Left lung (tissue), 10 donors: ENCODE measurements around the gene ZBTB45. TPM values are rescaled to one million over a fixed set of nuclear protein-coding genes. Genes with fewer than 3 reads are reported as not detected.

Experiments
- ATAC-seq: fragments of 200-7000 bp; cut with Tn5 transposase; one replicate; pipeline ENCODE4 v1.9.1; 2020; ENCODE audit warnings: moderate library complexity
- DNase-seq, 4 donors: peaks; one replicate each; pipeline ENCODE4 v3.0.0-alpha.2; 2013 to 2020
- H3K27ac ChIP-seq, 2 donors: fragments of 200-600 bp; sonication (generic) in 1 of 2; one replicate each; pipeline versions ENCODE4 v1.5.0 to v1.8.0; 2020 to 2021
- H3K27me3 ChIP-seq, 2 donors: fragments of 200-600 bp; sonication (generic) in 1 of 2; one replicate each; pipeline versions ENCODE4 v1.5.0 to v1.8.0; 2020 to 2021
- H3K36me3 ChIP-seq, 2 donors: fragments of 200-600 bp; sonication (generic) in 1 of 2; one replicate each; pipeline versions ENCODE4 v1.5.0 to v1.8.0; 2020 to 2021
- H3K4me1 ChIP-seq, 2 donors: fragments of 200-600 bp; one replicate each; pipeline ENCODE4 v1.8.0; 2021
- H3K4me3 ChIP-seq, 2 donors: fragments of 200-600 bp; sonication (generic) in 1 of 2; one replicate each; pipeline versions ENCODE4 v1.5.0 to v1.8.0; 2020 to 2021; ENCODE audit warnings: mild to moderate bottlenecking in 1 of 2
- H3K9me3 ChIP-seq, 2 donors: fragments of 200-600 bp; sonication (generic) in 1 of 2; one replicate each; pipeline versions ENCODE4 v1.5.0 to v1.8.0; 2020 to 2021
- intact Hi-C, 2 donors: fragments of 100-400 bp; cut with DNase I; formaldehyde crosslinking; loops; one replicate each; pipeline versions ENCODE4 v1.11.2 to v1.14.2; 2022
- microRNA-seq, 2 donors: library from miRNA; unstranded; fragments of <30 nt; microRNA quantifications; one replicate each; pipeline ENCODE4, GENCODE V29; 2019
- polyA plus RNA-seq, 6 donors: library from polyadenylated mRNA; unstranded; fragments of 120-200 nt; gene quantifications; one replicate each; pipeline ENCODE4 v1.2.1, GENCODE V29; 2013; ENCODE audit not compliant: insufficient read length in 6 of 6
- total RNA-seq, 2 donors: library from RNA; stranded (reverse); fragmentation: NEBNext Ultra II Directional; extraction: Animal tissue kit (Norgen Biotek cat#: 25700); gene quantifications; one replicate each; pipeline ENCODE4 v1.2.1, GENCODE V29; 2021
- TF ChIP-seq, protein P1 (sequence below), 2 donors: fragments of 200-600 bp; sonication (generic) in 1 of 2; IDR thresholded peaks; one replicate each; pipeline versions ENCODE4 v1.5.0 to v1.8.0; 2021; ENCODE audit warnings: antibody characterized with exemption in 2 of 2
- donor health status: DM: no; HTN: yes; CAD: no.
- donor health status: DM: no; HTN: no; CAD: no.

Gene ZBTB45
- total and polyA plus RNA-seq, 8 donors: 7.8 to 17.7 (median 12.0) TPM

DNA sequence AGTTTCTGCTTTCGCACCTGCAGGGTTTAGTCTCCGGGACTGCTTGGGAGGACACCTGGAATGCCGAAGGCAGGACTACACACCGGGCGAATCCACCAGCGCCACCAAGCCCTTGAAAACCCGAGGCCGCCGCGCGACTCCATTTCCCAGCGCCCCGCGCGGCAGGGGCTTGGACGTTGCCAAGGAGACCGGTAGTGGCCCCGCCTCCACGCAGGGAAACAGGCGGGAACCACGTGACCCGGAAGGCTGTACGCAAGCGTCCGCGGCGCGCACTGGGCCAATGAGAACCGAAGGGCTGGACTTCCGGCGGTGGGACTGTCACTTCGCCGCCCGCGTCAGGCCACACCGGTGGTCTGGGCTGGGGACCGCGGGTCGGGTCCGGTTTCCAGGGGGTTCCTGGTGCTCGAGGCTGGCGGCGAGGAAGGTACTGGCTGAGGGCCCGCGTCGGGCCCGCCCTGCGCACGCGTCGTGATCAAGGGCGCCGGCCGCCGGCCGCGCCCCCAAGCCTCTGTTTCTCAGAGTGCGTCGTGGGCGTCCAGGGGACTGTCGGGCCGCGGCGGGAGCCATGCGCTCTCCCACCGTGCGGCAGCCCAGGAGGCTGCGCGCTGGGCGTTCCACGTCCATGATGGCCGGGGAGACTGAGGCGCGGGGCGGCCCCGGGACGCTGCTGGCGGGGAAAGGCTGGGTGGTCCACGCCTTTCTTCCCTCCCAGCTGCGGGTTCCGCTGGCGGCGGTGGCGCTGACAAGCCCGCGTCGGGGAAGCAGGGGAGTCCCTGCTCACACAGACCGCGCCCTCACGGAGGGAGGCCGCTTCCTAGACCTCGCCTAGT lies 52.6 kb downstream of the ZBTB45 start, which contains the start of gene ZNF324:
TSS of gene ZNF324 (plus strand) at position 321 of the 830 bp plus-strand sequence. CDS start 2,106 bp downstream, outside the sequence.
- Histone ChIP-seq H3K36me3 (peaks cover 0 to 28% of the 10 kb centered on the region in 2 donors), H3K9me3 (no peaks in the 10 kb centered on the region), H3K27ac (peak within 1 kb of the TSS; percentile 19 to 82), H3K4me3 (peak within 1 kb of the TSS; percentile 97 to 99), H3K27me3 (no peaks in the 10 kb centered on the region), H3K4me1 (peaks cover 6 to 16% of the 10 kb centered on the region in 2 donors)
- intact Hi-C loops: no loop called here
- ATAC-seq (peak; percentile 99), DNase-seq (peak; percentile 95 to 99 (median 98))
- TF ChIP-seq, protein P1, sequence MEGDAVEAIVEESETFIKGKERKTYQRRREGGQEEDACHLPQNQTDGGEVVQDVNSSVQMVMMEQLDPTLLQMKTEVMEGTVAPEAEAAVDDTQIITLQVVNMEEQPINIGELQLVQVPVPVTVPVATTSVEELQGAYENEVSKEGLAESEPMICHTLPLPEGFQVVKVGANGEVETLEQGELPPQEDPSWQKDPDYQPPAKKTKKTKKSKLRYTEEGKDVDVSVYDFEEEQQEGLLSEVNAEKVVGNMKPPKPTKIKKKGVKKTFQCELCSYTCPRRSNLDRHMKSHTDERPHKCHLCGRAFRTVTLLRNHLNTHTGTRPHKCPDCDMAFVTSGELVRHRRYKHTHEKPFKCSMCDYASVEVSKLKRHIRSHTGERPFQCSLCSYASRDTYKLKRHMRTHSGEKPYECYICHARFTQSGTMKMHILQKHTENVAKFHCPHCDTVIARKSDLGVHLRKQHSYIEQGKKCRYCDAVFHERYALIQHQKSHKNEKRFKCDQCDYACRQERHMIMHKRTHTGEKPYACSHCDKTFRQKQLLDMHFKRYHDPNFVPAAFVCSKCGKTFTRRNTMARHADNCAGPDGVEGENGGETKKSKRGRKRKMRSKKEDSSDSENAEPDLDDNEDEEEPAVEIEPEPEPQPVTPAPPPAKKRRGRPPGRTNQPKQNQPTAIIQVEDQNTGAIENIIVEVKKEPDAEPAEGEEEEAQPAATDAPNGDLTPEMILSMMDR (IDR thresholded peaks at IDR 0.05): no peak

DNA sequence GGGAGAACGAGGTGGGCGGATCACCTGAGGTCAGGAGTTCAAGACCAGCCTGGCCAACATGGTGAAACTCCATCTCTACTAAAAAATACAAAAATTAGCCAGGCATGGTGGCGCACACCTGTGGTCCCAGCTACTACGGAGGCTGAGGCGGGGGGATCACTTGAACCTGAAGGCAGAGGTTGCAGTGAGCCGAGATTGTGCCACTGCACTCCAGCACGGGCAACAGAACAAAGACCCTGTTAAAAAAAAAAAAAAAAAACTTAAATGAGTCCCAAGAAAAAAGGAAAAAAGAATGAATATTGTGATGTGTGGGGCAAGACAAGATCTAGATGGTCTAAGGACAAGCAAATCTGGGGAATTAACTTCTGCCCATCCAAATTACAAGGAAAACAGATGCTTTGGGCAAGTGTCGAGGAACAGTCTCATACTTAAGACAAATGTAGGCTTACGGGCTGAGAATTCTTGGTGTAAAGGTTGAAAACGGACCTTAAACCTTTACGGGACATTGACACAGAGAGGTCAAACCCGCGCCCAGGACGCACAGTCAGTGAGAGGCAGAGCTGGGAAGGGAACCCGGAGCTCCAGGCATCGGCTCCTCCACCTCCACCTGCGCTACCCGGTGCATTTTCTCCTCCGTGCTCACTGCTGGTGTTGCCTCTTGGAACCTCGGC lies 53.4 kb downstream of the ZBTB45 start:
- Histone ChIP-seq H3K27me3 (no peaks in the 10 kb centered on the region), H3K4me3 (peak overlapping the region; percentile 97 to 99), H3K4me1 (peaks cover 6 to 16% of the 10 kb centered on the region in 2 donors), H3K9me3 (no peaks in the 10 kb centered on the region), H3K36me3 (peaks cover 0 to 20% of the 10 kb centered on the region in 2 donors), H3K27ac (peak overlapping the region in 1 of 2 donors; percentile 82)
- TF ChIP-seq, protein P1 (IDR thresholded peaks at IDR 0.05): no peak
- peak; percentile 39 for ATAC-seq
- DNase-seq: no peak
- intact Hi-C loops: no loop called here

Small RNA genes lying within 50 kb of the gene (microRNA-seq; reads per million reads assigned to microRNA genes)
- gene MIR6807: 0.50 to 1.1 reads per million in 2 donors

Other genes with a start within 250 kb of the ZBTB45 start
- gene ZNF8, start 240.9 kb downstream of the ZBTB45 start, total RNA-seq: 1 to 10 TPM; 5.5 TPM
- 10 to 100 TPM in 3 of 6 donors, 1 to 10 TPM in 3; 9.4 to 10.6 (median 10.1) TPM for gene ZNF8, start 240.9 kb downstream of the ZBTB45 start, polyA plus RNA-seq
- 10 to 100 TPM; 25.4 to 31.9 TPM for gene ERVK3-1, start 214.4 kb downstream of the ZBTB45 start, total RNA-seq
- 10 to 100 TPM; 46.8 to 52.5 (median 49.4) TPM for gene ERVK3-1, start 214.4 kb downstream of the ZBTB45 start, polyA plus RNA-seq
- gene ZSCAN22, start 192.8 kb downstream of the ZBTB45 start, total RNA-seq: 1 to 10 TPM; 3.4 to 3.9 TPM
- gene ZSCAN22, start 192.8 kb downstream of the ZBTB45 start, polyA plus RNA-seq: 1 to 10 TPM; 3.8 to 5.0 (median 4.2) TPM
- 10 to 100 TPM in 1 of 2 donors, 1 to 10 TPM in 1; 9.8 to 10.2 TPM for gene A1BG, start 166.3 kb downstream of the ZBTB45 start, total RNA-seq
- gene A1BG, start 166.3 kb downstream of the ZBTB45 start, polyA plus RNA-seq: 1 to 10 TPM in 4 of 6 donors, under 1 TPM in 2; 0.81 to 1.9 (median 1.5) TPM
- 1 to 10 TPM in 1 of 2 donors, under 1 TPM in 1; 0.76 to 1.2 TPM for gene ZNF497, start 157.1 kb downstream of the ZBTB45 start, total RNA-seq
- 1 to 10 TPM; 3.0 to 4.4 (median 3.2) TPM for gene ZNF497, start 157.1 kb downstream of the ZBTB45 start, polyA plus RNA-seq
- gene ZNF837, start 138.8 kb downstream of the ZBTB45 start, total RNA-seq: 1 to 10 TPM; 1.7 to 2.1 TPM
- 1 to 10 TPM; 1.9 to 3.7 (median 2.9) TPM for gene ZNF837, start 138.8 kb downstream of the ZBTB45 start, polyA plus RNA-seq
- gene RPS5, start 132.5 kb downstream of the ZBTB45 start, total RNA-seq: 1,000 to 10,000 TPM in 1 of 2 donors, 100 to 1,000 TPM in 1; 842 to 1,045 TPM
- gene RPS5, start 132.5 kb downstream of the ZBTB45 start, polyA plus RNA-seq: 1,000 to 10,000 TPM; 1,242 to 1,479 (median 1,313) TPM
- gene RNF225, start 124.2 kb downstream of the ZBTB45 start, total RNA-seq: 1 to 10 TPM; 1.9 to 3.2 TPM
- gene RNF225, start 124.2 kb downstream of the ZBTB45 start, polyA plus RNA-seq: not detected
- 10 to 100 TPM in 1 of 2 donors, 1 to 10 TPM in 1; 7.4 to 12.7 TPM for gene ZNF584, start 111.2 kb downstream of the ZBTB45 start, total RNA-seq
- 10 to 100 TPM in 3 of 6 donors, 1 to 10 TPM in 3; 9.0 to 11.3 (median 10.0) TPM for gene ZNF584, start 111.2 kb downstream of the ZBTB45 start, polyA plus RNA-seq
- 1 to 10 TPM; 6.2 to 7.1 TPM for gene ZNF132, start 79.7 kb downstream of the ZBTB45 start, total RNA-seq
- 10 to 100 TPM in 4 of 6 donors, 1 to 10 TPM in 2; 9.6 to 12.9 (median 10.2) TPM for gene ZNF132, start 79.7 kb downstream of the ZBTB45 start, polyA plus RNA-seq
- gene ZNF324B, start 68.2 kb downstream of the ZBTB45 start, total RNA-seq: 1 to 10 TPM; 5.2 to 7.0 TPM
- 1 to 10 TPM; 5.4 to 7.8 (median 6.7) TPM for gene ZNF324B, start 68.2 kb downstream of the ZBTB45 start, polyA plus RNA-seq
- 1 to 10 TPM; 7.1 to 9.5 TPM for gene ZNF324, start 52.7 kb downstream of the ZBTB45 start, total RNA-seq
- 10 to 100 TPM in 1 of 6 donors, 1 to 10 TPM in 5; 8.1 to 10.1 (median 8.6) TPM for gene ZNF324, start 52.7 kb downstream of the ZBTB45 start, polyA plus RNA-seq
- gene ZNF446, start 43.5 kb downstream of the ZBTB45 start, total RNA-seq: 1 to 10 TPM; 6.2 to 6.6 TPM
- gene ZNF446, start 43.5 kb downstream of the ZBTB45 start, polyA plus RNA-seq: 10 to 100 TPM; 12.9 to 16.9 (median 15.0) TPM
- 10 to 100 TPM in 1 of 2 donors, 1 to 10 TPM in 1; 6.2 to 11.8 TPM for gene SLC27A5, start 7.8 kb downstream of the ZBTB45 start, total RNA-seq
- 1 to 10 TPM; 7.1 to 9.6 (median 8.1) TPM for gene SLC27A5, start 7.8 kb downstream of the ZBTB45 start, polyA plus RNA-seq
- 100 to 1,000 TPM; 231 to 261 TPM for gene TRIM28, start 24.3 kb upstream of the ZBTB45 start, total RNA-seq
- 100 to 1,000 TPM; 542 to 689 (median 622) TPM for gene TRIM28, start 24.3 kb upstream of the ZBTB45 start, polyA plus RNA-seq
- 100 to 1,000 TPM; 107 to 120 TPM for gene CHMP2A, start 35.3 kb upstream of the ZBTB45 start, total RNA-seq
- gene CHMP2A, start 35.3 kb upstream of the ZBTB45 start, polyA plus RNA-seq: 100 to 1,000 TPM in 1 of 6 donors, 10 to 100 TPM in 5; 84.1 to 106 (median 93.2) TPM
- gene UBE2M, start 38.8 kb upstream of the ZBTB45 start, total RNA-seq: 10 to 100 TPM; 54.9 to 83.4 TPM
- 10 to 100 TPM; 68.8 to 85.9 (median 74.0) TPM for gene UBE2M, start 38.8 kb upstream of the ZBTB45 start, polyA plus RNA-seq
- 10 to 100 TPM; 29.6 to 33.7 TPM for gene MZF1, start 53.5 kb upstream of the ZBTB45 start, total RNA-seq
- 10 to 100 TPM; 29.1 to 58.0 (median 40.3) TPM for gene MZF1, start 53.5 kb upstream of the ZBTB45 start, polyA plus RNA-seq